Adipose tissue (tissue), 3 donors: ENCODE data around the gene PHACTR2. TPM values are rescaled to one million over a fixed set of nuclear protein-coding genes. Genes with fewer than 3 reads are reported as not detected.
"Not testable (repeated sequence)": the region's sequence is repeated elsewhere in the genome, so short reads cannot be mapped to it uniquely, and the experiment has no call there.

Experiments
- H3K27ac ChIP-seq: one replicate; pipeline ENCODE4 v1.5.1; 2013; ENCODE audit warnings: low read depth, low read length
- WGBS, 3 donors: extraction: QIAGEN DNeasy Blood & Tissue Kit; methylation state at CpG; one replicate each; pipeline ENCODE4 v1.1.7; 2013; 5-methylcytosine and 5-hydroxymethylcytosine counted together
- polyA plus RNA-seq, 3 donors: library from polyadenylated mRNA; stranded (reverse); fragments of 200-250 nt; gene quantifications; one replicate each; pipeline ENCODE4 v1.2.3, GENCODE V29; 2013
- donor health status: healthy with polysubstance abuse.
- donor health status: Bipolar disorder and iron deficiency.
- donor health status: healthy.

The PHACTR2 gene
- polyA plus RNA-seq, 3 donors, result 1.6 to 11.6 (median 9.0) TPM

- H3K27ac ChIP-seq, result no peak overlapping the region
- WGBS, 3 donors, result 59 to 80% (median 74%) methylated on average over 5 of the region's 5 CpGs
Measured at GRCh38 chr6:143782481-143782880, 104.7 kb downstream of the PHACTR2 start.

GRCh38 chr6:143783077-143783476 lies 105.3 kb downstream of the PHACTR2 start:
- 82 to 97% (median 88%) methylated on average over 3 of the region's 3 CpGs for WGBS, 3 donors
- H3K27ac ChIP-seq, result no peak overlapping the region

GRCh38 chr6:143784316-143784715 lies 106.6 kb downstream of the PHACTR2 start:
- no peak overlapping the region for H3K27ac ChIP-seq

- H3K27ac ChIP-seq, result not testable (repeated sequence)
Measured at GRCh38 chr6:143786371-143786770, 108.6 kb downstream of the PHACTR2 start.

- no peak overlapping the region for H3K27ac ChIP-seq
- WGBS, 3 donors, result 63 to 94% (median 73%) methylated on average over 3 of the region's 3 CpGs
Measured at GRCh38 chr6:143792402-143793279, 114.9 kb downstream of the PHACTR2 start.

- no peak overlapping the region for H3K27ac ChIP-seq
Measured at GRCh38 chr6:143793280-143793619, 115.5 kb downstream of the PHACTR2 start.

- not testable (repeated sequence) for H3K27ac ChIP-seq
- 96 to 98% (median 97%) methylated on average over 2 of the region's 2 CpGs for WGBS, 3 donors
Measured at GRCh38 chr6:143796551-143796950, 118.8 kb downstream of the PHACTR2 start.

GRCh38 chr6:143798487-143798886 lies 120.7 kb downstream of the PHACTR2 start:
- 96 to 98% (median 98%) methylated on average over 3 of the region's 3 CpGs for WGBS, 3 donors
- not testable (repeated sequence) for H3K27ac ChIP-seq

- 97 to 99% (median 98%) methylated on average over 8 of the region's 8 CpGs for WGBS, 3 donors
- H3K27ac ChIP-seq, result no peak overlapping the region
Measured at GRCh38 chr6:143802833-143803565, 125.2 kb downstream of the PHACTR2 start.

- H3K27ac ChIP-seq, result no peak overlapping the region
- 83 to 92% (median 88%) methylated on average over 9 of the region's 9 CpGs for WGBS, 3 donors
Measured at GRCh38 chr6:143803769-143804568, 126.2 kb downstream of the PHACTR2 start.

- H3K27ac ChIP-seq, result no peak overlapping the region
Measured at GRCh38 chr6:143804835-143805239, 127.1 kb downstream of the PHACTR2 start.

GRCh38 chr6:143806282-143807102 lies 128.7 kb downstream of the PHACTR2 start:
- WGBS, 3 donors, result 81 to 95% (median 83%) methylated on average over 8 of the region's 8 CpGs

More at GRCh38 chr6:143804835-143805239, 127.1 kb downstream of the PHACTR2 start:
- 59 to 87% (median 63%) methylated on average over 4 of the region's 4 CpGs for WGBS, 3 donors

GRCh38 chr6:143807103-143807772 lies 129.5 kb downstream of the PHACTR2 start:
- no peak overlapping the region for H3K27ac ChIP-seq
- 69 to 92% (median 83%) methylated on average over 6 of the region's 6 CpGs for WGBS, 3 donors

More at GRCh38 chr6:143806282-143807102, 128.7 kb downstream of the PHACTR2 start:
- H3K27ac ChIP-seq, result no peak overlapping the region

GRCh38 chr6:143810745-143811144 lies 133.0 kb downstream of the PHACTR2 start:
- no peak overlapping the region for H3K27ac ChIP-seq
- 91 to 100% (median 91%) methylated on average over 2 of the region's 2 CpGs for WGBS, 3 donors

GRCh38 chr6:143811501-143812157 lies 133.9 kb downstream of the PHACTR2 start:
- WGBS, 3 donors, result 60 to 77% (median 74%) methylated on average over 2 of the region's 2 CpGs

GRCh38 chr6:143817621-143818020 lies 139.9 kb downstream of the PHACTR2 start:
- H3K27ac ChIP-seq, result no peak overlapping the region

More at GRCh38 chr6:143811501-143812157, 133.9 kb downstream of the PHACTR2 start:
- no peak overlapping the region for H3K27ac ChIP-seq

- no peak overlapping the region for H3K27ac ChIP-seq
- 79 to 89% (median 86%) methylated on average over 6 of the region's 6 CpGs for WGBS, 3 donors
Measured at GRCh38 chr6:143821359-143821758, 143.6 kb downstream of the PHACTR2 start.
